HepG2 (cell line): ENCODE results near the gene TCAP.

Experiments
- CBFB ChIP-seq: sonication (generic); formaldehyde crosslinking; IDR thresholded peaks from 2 replicates; pipeline ENCODE4 v1.4.0; 2020; ENCODE audit warnings: missing genetic modification reagents
- CTCF ChIP-seq: sonication (generic); formaldehyde crosslinking; IDR thresholded peaks from 2 replicates; pipeline ENCODE4 v1.5.0; 2020; ENCODE audit warnings: mild to moderate bottlenecking, missing genetic modification reagents, moderate library complexity
- MAX ChIP-seq: IDR thresholded peaks from 2 replicates; pipeline ENCODE4 v1.6.1; 2012; ENCODE audit warnings: inconsistent platforms
- NCOA1 ChIP-seq: sonication (generic); formaldehyde crosslinking; IDR thresholded peaks from 2 replicates; pipeline ENCODE4 v1.9.0; 2021; ENCODE audit warnings: missing genetic modification reagents
- POLR2A ChIP-seq, 2 experiments: IDR thresholded peaks; 2 replicates each; pipeline ENCODE4 v1.6.1; 2011; ENCODE audit warnings: low read depth in 2 of 2, low read length in 2 of 2, mild to moderate bottlenecking in 1 of 2, moderate library complexity in 1 of 2; ENCODE audit not compliant: insufficient read depth in 1 of 2
- SUZ12 ChIP-seq: fragments of 150-350 bp; IDR thresholded peaks from 2 replicates; pipeline ENCODE4 v1.6.1; 2014; ENCODE audit warnings: low read depth, low read length
- TAF1 ChIP-seq: sonication (generic); formaldehyde crosslinking; IDR thresholded peaks from 2 replicates; pipeline ENCODE4 v1.4.0; 2020; ENCODE audit warnings: missing genetic modification reagents
- TBX2 ChIP-seq: sonication (generic); formaldehyde crosslinking; IDR thresholded peaks from 2 replicates; pipeline ENCODE4 v1.5.0; 2020; ENCODE audit warnings: missing genetic modification reagents, mild to moderate bottlenecking, borderline replicate concordance
- ZFP82 ChIP-seq: sonication (generic); formaldehyde crosslinking; IDR thresholded peaks from 2 replicates; pipeline ENCODE4 v1.5.1; 2020; ENCODE audit warnings: mild to moderate bottlenecking, missing genetic modification reagents, borderline replicate concordance
- ZFX ChIP-seq: sonication (generic); formaldehyde crosslinking; IDR thresholded peaks from 2 replicates; pipeline ENCODE4 v1.4.0; 2020; ENCODE audit warnings: mild to moderate bottlenecking, low read depth, missing genetic modification reagents, moderate library complexity

GRCh38 chr17:39643271-39643670 lies 21.9 kb upstream of the TCAP start:
- no peak for TF ChIP-seq TBX2 (CRISPR knock-in tag)
- TF ChIP-seq ZFP82 (CRISPR knock-in tag), result no peak
- TF ChIP-seq ZFX (CRISPR knock-in tag), result no peak
- TF ChIP-seq NCOA1, result no peak
- TF ChIP-seq SUZ12, result no peak
- TF ChIP-seq CBFB (CRISPR knock-in tag), result no peak
- no peak for TF ChIP-seq CTCF (CRISPR knock-in tag)
- TF ChIP-seq POLR2A (IDR thresholded peaks at IDR 0.05; ENCODE audit: insufficient read depth in 1 of 2, low read depth in 2 of 2, low read length in 2 of 2), result no peak
- TF ChIP-seq MAX, result no peak
- no peak for TF ChIP-seq TAF1 (CRISPR knock-in tag)
